Colonic mucosa (tissue), 4 donors: ENCODE data around the gene ABLIM3. TPM values are rescaled to one million over a fixed set of nuclear protein-coding genes. Genes with fewer than 3 reads are reported as not detected.

Experiments used
- DNase-seq: peaks from one replicate; pipeline ENCODE4 v3.0.0-alpha.2; 2020
- H3K27ac ChIP-seq: fragments of 200-600 bp; one replicate; pipeline ENCODE4 v1.8.0; 2021
- H3K27me3 ChIP-seq: fragments of 200-600 bp; one replicate; pipeline ENCODE4 v1.8.0; 2021
- H3K36me3 ChIP-seq: fragments of 200-600 bp; one replicate; pipeline ENCODE4 v1.8.0; 2021
- H3K4me1 ChIP-seq: fragments of 200-600 bp; one replicate; pipeline ENCODE4 v1.8.0; 2021; ENCODE audit warnings: mild to moderate bottlenecking
- H3K4me3 ChIP-seq: fragments of 200-600 bp; one replicate; pipeline ENCODE4 v1.8.0; 2021
- H3K9ac ChIP-seq, 2 donors: one replicate each; pipeline ENCODE4 v1.7.0; 2013; ENCODE audit warnings: control low read depth in 2 of 2, low read depth in 2 of 2, low read length in 2 of 2
- H3K9me3 ChIP-seq: fragments of 200-600 bp; one replicate; pipeline ENCODE4 v1.8.0; 2021
- CTCF ChIP-seq: fragments of 200-600 bp; IDR thresholded peaks from one replicate; pipeline ENCODE4 v1.8.0; 2022; ENCODE audit warnings: antibody characterized with exemption, mild to moderate bottlenecking
- intact Hi-C: fragments of 100-400 bp; cut with DNase I; formaldehyde crosslinking; loops from one replicate; pipeline ENCODE4 v1.14.1; 2022
- total RNA-seq, 2 donors: library from RNA; stranded (reverse); fragmentation: NEBNext Ultra II Directional in 1 of 2; extraction: Animal tissue kit (Norgen Biotek cat#: 25700) in 1 of 2; gene quantifications; one replicate each; pipeline ENCODE4 v1.2.1, GENCODE V29; 2021
- donor health status: healthy.
- donor health status: DM: no; HTN: no; CAD: no.
- donor health status: DM: no; HTN: no; CAD: no.

The ABLIM3 gene
- total RNA-seq, 2 donors from 2014 or later, result 2.3 to 4.1 TPM

DNA sequence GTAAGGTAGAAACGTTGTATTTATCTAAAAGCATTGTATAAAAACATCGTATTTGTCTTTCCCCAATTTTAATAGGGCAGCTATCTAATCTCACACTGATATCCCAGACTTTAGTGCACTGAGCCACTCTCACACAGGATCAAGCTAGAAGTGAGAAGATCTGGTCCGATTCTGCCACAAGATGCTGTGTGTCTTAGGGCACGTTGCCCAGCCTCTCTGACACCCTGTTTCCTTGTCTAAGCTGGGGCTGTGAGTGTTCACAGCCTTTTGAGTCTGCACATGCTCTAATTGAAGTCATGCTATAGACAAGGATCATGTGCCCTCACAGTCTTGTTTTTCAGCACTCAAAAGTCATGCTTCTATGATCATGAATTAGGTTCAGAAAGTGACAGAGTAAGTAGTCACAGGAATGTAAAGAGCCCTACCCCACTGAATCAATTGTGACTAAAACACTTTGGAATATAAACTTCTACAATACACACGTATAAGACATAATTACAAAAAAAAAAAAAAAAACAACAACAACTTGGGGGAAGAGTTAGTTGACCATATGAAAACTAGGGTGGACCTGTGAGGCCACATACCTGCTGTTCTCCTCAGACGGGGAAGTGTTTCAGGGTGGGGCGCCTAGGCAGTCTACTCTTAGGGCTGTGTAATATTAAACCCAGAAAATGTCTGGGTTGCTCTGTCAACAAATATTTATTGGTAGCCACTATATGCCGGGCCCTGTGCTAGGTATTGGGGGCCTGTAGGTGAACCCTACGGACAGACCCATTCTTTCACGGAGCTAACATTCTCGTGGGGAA, 893 bp upstream of the ABLIM3 start:
- Histone ChIP-seq H3K4me1 (no peaks in the 10 kb centered on the region), H3K9ac (no peak overlapping the region), H3K27ac (no peak overlapping the region), H3K4me3 (no peak overlapping the region), H3K9me3 (no peaks in the 10 kb centered on the region), H3K27me3 (no peaks in the 10 kb centered on the region), H3K36me3 (no peaks in the 10 kb centered on the region)
- no peak for DNase-seq
- intact Hi-C loops, result loop anchor here (2.0 kb wide), 1 partner anchor 88 kb away; no protein-coding TSS in a partner anchor
- no peak for TF ChIP-seq CTCF

DNA sequence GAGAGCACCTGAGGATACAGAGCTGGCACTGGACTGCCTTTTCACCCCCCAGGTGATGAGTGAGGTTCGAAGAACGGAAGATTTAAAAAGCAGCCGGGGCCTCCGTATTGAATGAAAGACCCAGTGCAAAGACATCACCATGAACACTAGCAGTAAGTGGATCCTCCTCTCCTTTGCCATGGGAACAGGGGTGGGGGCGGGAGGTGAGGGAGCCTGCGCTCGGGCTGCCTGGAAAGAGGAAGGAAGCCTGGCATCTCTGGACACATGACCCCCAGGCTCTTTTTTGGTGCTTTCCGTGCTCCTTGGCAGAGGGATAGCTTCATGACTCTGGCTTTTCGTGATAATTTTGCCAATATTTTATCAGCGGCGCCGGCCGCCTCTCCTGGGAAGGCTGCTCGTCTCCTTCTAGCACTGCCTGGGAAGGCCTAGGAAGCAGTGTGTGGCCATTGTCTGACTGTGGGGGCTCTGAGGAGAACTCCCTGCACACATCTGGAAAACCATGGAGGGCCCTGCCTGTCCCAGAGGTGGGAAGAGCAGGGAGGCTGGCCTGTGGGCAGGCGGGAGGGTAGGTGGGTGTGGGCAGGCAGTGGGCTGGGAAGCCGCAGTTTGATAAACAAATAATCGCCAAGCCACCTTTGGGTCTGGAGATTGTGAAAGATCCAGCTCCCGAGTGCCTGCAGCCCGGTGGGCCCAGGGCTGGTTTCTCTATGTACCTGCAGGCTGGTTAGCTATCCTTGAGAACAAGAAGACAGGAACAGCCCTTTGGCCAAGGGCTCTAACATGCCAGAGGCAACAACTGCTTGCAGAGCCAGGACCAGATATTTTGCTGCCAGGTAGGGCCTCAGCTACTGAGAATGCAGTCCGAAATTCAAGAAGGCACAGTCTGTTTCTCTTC, 911 bp downstream of the ABLIM3 start:
- no peak for TF ChIP-seq CTCF
- intact Hi-C loops, result loop anchor here (2.0 kb wide), 1 partner anchor 87 kb away; no protein-coding TSS in a partner anchor
- no peaks in the 10 kb centered on the region for H3K9me3 ChIP-seq
- peak overlapping the region; percentile 27 to 41 for H3K9ac ChIP-seq
- peak overlapping the region; percentile 69 for H3K4me3 ChIP-seq
- no peaks in the 10 kb centered on the region for H3K27me3 ChIP-seq
- no peaks in the 10 kb centered on the region for H3K4me1 ChIP-seq
- DNase-seq, result no peak
- no peak overlapping the region for H3K27ac ChIP-seq
- no peaks in the 10 kb centered on the region for H3K36me3 ChIP-seq

- H3K9me3 ChIP-seq, result no peaks in the 10 kb centered on the region
- H3K9ac ChIP-seq, result no peak overlapping the region
- DNase-seq, result no peak
- H3K27me3 ChIP-seq, result no peaks in the 10 kb centered on the region
- H3K27ac ChIP-seq, result no peak overlapping the region
- H3K36me3 ChIP-seq, result no peaks in the 10 kb centered on the region
- intact Hi-C loops, result no loop called here
- H3K4me3 ChIP-seq, result no peak overlapping the region
- no peaks in the 10 kb centered on the region for H3K4me1 ChIP-seq
- TF ChIP-seq CTCF, result no peak
These were observed 2.2 kb downstream of the ABLIM3 start for GRCh38 chr5:149143470-149143869.

DNA sequence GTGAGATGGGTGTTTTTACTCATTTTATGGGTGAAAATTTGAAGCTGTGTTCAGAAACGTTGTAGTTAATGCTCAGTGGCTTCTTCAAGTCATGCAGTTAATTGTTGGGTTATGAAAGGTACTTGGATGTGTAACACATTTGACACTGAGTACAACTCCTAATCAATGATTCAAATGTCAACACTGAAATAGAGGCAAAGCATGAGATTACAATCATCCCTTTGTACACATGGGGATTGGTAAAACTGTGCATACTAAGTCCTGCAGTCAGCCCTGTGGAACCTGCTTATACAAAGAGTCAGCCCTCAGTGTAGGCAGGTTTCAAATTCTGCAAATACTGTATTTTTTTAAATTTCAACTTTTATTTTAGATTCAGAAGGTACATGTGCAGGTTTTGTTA, 3.3 kb downstream of the ABLIM3 start:
- TF ChIP-seq CTCF, result no peak
- intact Hi-C loops, result no loop called here
- Histone ChIP-seq H3K4me1 (no peaks in the 10 kb centered on the region), H3K27me3 (no peaks in the 10 kb centered on the region), H3K9me3 (no peaks in the 10 kb centered on the region), H3K9ac (no peak overlapping the region), H3K27ac (no peak overlapping the region), H3K4me3 (no peak overlapping the region), H3K36me3 (no peaks in the 10 kb centered on the region)
- DNase-seq, result no peak

DNA sequence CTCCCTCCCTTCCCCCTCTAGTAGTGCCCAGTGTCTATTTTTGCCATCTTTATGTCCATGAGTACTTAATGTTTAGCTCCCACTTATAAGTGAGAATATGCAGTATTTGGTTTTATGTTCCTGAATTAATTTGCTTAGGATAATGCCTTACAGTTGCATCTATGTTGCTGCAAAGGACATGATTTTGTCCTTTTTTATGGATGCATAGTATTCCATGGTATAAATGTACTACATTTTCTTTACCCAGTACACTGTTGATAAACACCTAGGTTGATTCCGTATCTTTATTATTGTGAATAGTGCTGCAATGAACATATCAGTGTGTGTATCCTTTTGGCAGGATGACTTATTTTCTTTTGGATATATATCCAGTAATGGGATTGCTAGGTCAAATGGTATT, 3.8 kb downstream of the ABLIM3 start:
- H3K9me3 ChIP-seq, result no peaks in the 10 kb centered on the region
- H3K36me3 ChIP-seq, result no peaks in the 10 kb centered on the region
- H3K4me3 ChIP-seq, result no peak overlapping the region
- H3K4me1 ChIP-seq, result no peaks in the 10 kb centered on the region
- intact Hi-C loops, result no loop called here
- H3K27ac ChIP-seq, result no peak overlapping the region
- H3K9ac ChIP-seq, result no peak overlapping the region
- no peaks in the 10 kb centered on the region for H3K27me3 ChIP-seq
- TF ChIP-seq CTCF, result no peak
- no peak for DNase-seq
